ENCODE data around the gene MAP2.

DNA sequence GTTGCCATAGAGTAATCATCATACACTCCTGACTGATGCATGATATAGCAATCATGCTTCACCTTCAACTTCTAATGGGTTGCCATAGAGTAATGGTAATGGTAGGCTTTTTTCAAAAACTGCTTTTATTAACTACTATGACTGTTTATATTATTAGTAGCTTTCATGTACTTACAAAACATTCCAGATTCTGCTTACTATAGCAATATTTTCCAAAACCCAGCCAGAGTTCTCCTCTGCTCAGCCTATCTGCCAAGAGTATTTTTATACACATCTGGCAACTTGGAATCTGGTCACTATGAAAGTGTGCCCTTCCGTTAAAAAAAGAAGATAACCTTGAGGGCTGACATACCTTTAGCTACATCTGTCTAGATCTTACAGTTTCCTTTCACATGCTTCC is 342.8 kb downstream of the MAP2 start:
- TF ChIP-seq EZH2 (IDR thresholded peaks at IDR 0.05; ENCODE audit: low read length, missing control alignments) = no peak
- TF ChIP-seq, protein P1, sequence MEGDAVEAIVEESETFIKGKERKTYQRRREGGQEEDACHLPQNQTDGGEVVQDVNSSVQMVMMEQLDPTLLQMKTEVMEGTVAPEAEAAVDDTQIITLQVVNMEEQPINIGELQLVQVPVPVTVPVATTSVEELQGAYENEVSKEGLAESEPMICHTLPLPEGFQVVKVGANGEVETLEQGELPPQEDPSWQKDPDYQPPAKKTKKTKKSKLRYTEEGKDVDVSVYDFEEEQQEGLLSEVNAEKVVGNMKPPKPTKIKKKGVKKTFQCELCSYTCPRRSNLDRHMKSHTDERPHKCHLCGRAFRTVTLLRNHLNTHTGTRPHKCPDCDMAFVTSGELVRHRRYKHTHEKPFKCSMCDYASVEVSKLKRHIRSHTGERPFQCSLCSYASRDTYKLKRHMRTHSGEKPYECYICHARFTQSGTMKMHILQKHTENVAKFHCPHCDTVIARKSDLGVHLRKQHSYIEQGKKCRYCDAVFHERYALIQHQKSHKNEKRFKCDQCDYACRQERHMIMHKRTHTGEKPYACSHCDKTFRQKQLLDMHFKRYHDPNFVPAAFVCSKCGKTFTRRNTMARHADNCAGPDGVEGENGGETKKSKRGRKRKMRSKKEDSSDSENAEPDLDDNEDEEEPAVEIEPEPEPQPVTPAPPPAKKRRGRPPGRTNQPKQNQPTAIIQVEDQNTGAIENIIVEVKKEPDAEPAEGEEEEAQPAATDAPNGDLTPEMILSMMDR (conservative IDR thresholded peaks at IDR 0.05 in 1 of 2, IDR thresholded peaks at IDR 0.05 in 1 of 2; ENCODE audit: low read depth in 1 of 2, low read length in 2 of 2) = no peak
